Endodermal cell (in vitro differentiated cells): ENCODE data around the gene CCDC33. TPM values are rescaled to one million over a fixed set of nuclear protein-coding genes. Genes with fewer than 3 reads are reported as not detected.

Experiments
- DNase-seq: peaks from one replicate; pipeline ENCODE4 v3.0.0-alpha.2; 2017
- H3K27ac ChIP-seq: 2 replicates; pipeline ENCODE4 v1.5.1; 2013; ENCODE audit warnings: mild to moderate bottlenecking, low read depth, low read length, moderate library complexity
- H3K27me3 ChIP-seq: 2 replicates; pipeline ENCODE4 v1.6.1; 2013; ENCODE audit warnings: mild to moderate bottlenecking, low read length, moderate library complexity; ENCODE audit not compliant: insufficient read depth, control insufficient read depth, poor library complexity, severe bottlenecking
- H3K36me3 ChIP-seq: 2 replicates; pipeline ENCODE4 v1.7.0; 2013; ENCODE audit warnings: mild to moderate bottlenecking, low read length, moderate library complexity; ENCODE audit not compliant: control insufficient read depth, insufficient read depth
- H3K4me1 ChIP-seq: one replicate; pipeline ENCODE4 v1.7.0; 2013; ENCODE audit warnings: low read length; ENCODE audit not compliant: control insufficient read depth, insufficient read depth
- H3K4me3 ChIP-seq: 2 replicates; pipeline ENCODE4 v1.5.1; 2013; ENCODE audit warnings: mild to moderate bottlenecking, low read length, moderate library complexity
- H3K9ac ChIP-seq: 2 replicates; pipeline ENCODE4 v1.6.1; 2013; ENCODE audit warnings: mild to moderate bottlenecking, low read length, moderate library complexity; ENCODE audit not compliant: poor library complexity, severe bottlenecking; ENCODE audit errors: extremely low read depth
- H3K9me3 ChIP-seq: 2 replicates; pipeline ENCODE4 v1.6.1; 2013; ENCODE audit warnings: mild to moderate bottlenecking, low read length, moderate library complexity; ENCODE audit not compliant: control insufficient read depth
- H3K27ac Mint-ChIP-seq: 2 replicates; pipeline ENCODE4 v1.8.0; 2020; ENCODE audit warnings: mixed read lengths
- H3K27me3 Mint-ChIP-seq: 2 replicates; pipeline ENCODE4 v1.8.0; 2021; ENCODE audit warnings: mild to moderate bottlenecking, mixed read lengths; ENCODE audit not compliant: insufficient read depth
- H3K36me3 Mint-ChIP-seq: 2 replicates; pipeline ENCODE4 v1.8.0; 2020; ENCODE audit warnings: low read depth, mixed read lengths
- H3K4me1 Mint-ChIP-seq: 2 replicates; pipeline ENCODE4 v1.8.0; 2020; ENCODE audit warnings: mixed read lengths
- H3K4me3 Mint-ChIP-seq: 2 replicates; pipeline ENCODE4 v1.8.0; 2020; ENCODE audit warnings: mild to moderate bottlenecking, moderate library complexity, mixed read lengths
- H3K9me3 Mint-ChIP-seq: 2 replicates; pipeline ENCODE4 v1.8.0; 2020; ENCODE audit warnings: mild to moderate bottlenecking, mixed read lengths
- WGBS, 2 experiments: methylation state at CpG; one replicate each; pipeline versions ENCODE4 v1.1.5 to v1.1.7; 2013; ENCODE audit warnings: missing lambda C conversion rate in 2 of 2, mixed read lengths in 1 of 2; ENCODE audit not compliant: insufficient coverage in 1 of 2, insufficient read length in 1 of 2; 5-methylcytosine and 5-hydroxymethylcytosine counted together
- total RNA-seq, 2 donors: library from RNA; stranded (reverse); fragmentation: NEBNext Ultra II Directional in 1 of 2; extraction: Animal tissue kit (Norgen Biotek cat#: 25700) in 1 of 2; gene quantifications; 2 replicates in 1 of 2; 3 replicates in 1 of 2; pipeline ENCODE4 v1.2.1, GENCODE V29; 2021
- TF ChIP-seq, protein P1 (sequence below): fragments of 200-600 bp; sonication (generic); conservative IDR thresholded peaks from 2 replicates; pipeline ENCODE4 v1.5.0; 2021; ENCODE audit warnings: antibody characterized with exemption, mild to moderate bottlenecking

The CCDC33 gene
- total RNA-seq, 2 donors from 2014 or later: 2.8 to 3.5 TPM

DNA sequence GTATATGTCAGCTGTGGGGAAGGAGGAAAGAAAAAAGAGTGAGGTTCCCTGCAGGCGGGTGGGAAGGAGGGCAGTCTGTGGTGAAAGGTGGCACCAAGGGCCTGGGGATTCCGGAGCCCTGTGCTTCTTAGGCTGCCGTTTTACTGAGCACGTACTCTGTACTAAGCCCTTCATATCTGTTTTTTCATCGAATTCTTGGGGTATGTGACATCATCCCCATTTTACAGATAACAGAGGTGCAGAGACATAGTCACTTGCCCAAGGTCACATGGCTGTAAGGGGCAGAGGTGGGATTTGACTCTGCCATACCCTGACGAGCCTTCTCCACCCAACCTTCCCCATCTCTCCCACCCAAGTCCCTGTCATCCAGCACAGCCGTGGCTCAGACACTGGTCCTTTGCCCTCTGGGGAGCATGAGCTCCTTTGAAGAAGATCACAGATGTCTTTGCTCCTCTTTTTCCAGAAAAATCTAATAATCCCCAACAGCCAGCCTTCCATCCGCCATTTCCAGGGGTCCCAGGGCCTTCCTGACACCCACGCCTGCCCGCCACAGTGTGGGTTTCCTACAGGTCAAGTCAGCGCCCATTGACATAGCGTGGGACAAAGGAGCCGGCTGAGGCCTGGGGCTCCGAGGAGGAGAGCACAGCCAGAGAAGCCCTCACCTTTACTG is 107.1 kb downstream of the CCDC33 start:
- DNase-seq: no peak
- no peaks in the 10 kb centered on the region for H3K27me3 Mint-ChIP-seq
- no peak overlapping the region for H3K27ac Mint-ChIP-seq
- Histone ChIP-seq H3K27ac (no peak overlapping the region), H3K4me1 (no peaks in the 10 kb centered on the region), H3K36me3 (no peaks in the 10 kb centered on the region), H3K9ac (no peak overlapping the region), H3K9me3 (no peaks in the 10 kb centered on the region), H3K27me3 (no peaks in the 10 kb centered on the region), H3K4me3 (no peak overlapping the region)
- TF ChIP-seq, protein P1, sequence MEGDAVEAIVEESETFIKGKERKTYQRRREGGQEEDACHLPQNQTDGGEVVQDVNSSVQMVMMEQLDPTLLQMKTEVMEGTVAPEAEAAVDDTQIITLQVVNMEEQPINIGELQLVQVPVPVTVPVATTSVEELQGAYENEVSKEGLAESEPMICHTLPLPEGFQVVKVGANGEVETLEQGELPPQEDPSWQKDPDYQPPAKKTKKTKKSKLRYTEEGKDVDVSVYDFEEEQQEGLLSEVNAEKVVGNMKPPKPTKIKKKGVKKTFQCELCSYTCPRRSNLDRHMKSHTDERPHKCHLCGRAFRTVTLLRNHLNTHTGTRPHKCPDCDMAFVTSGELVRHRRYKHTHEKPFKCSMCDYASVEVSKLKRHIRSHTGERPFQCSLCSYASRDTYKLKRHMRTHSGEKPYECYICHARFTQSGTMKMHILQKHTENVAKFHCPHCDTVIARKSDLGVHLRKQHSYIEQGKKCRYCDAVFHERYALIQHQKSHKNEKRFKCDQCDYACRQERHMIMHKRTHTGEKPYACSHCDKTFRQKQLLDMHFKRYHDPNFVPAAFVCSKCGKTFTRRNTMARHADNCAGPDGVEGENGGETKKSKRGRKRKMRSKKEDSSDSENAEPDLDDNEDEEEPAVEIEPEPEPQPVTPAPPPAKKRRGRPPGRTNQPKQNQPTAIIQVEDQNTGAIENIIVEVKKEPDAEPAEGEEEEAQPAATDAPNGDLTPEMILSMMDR: no peak
- no peaks in the 10 kb centered on the region for H3K9me3 Mint-ChIP-seq
- 90 to 95% methylated on average over 10 to 14 of the region's 14 CpGs for WGBS, 2 experiments
- H3K4me3 Mint-ChIP-seq: no peak overlapping the region
- peaks cover 10% of the 10 kb centered on the region for H3K4me1 Mint-ChIP-seq
- no peaks in the 10 kb centered on the region for H3K36me3 Mint-ChIP-seq

DNA sequence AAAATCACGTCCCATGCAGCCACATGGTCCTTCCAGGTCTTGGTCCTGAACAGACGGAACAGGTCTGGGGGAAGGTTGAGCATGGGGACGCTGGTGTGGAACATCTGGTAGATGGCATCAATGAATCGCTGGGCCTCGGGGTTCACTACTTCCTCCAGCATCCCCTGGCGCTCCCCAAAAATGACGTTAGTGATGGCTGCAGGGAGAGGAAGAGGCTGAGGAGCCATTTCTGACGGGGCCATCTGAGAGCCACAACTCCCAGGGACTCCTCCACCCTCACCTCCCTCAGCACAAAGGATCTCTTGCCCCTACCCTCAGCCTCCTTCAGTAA is 107.6 kb downstream of the CCDC33 start:
- no peak for DNase-seq
- no peaks in the 10 kb centered on the region for H3K36me3 ChIP-seq
- WGBS, 2 experiments: 93 to 100% methylated on average over 4 to 8 of the region's 8 CpGs
- no peaks in the 10 kb centered on the region for H3K9me3 ChIP-seq
- H3K9ac ChIP-seq: no peak overlapping the region
- H3K4me3 ChIP-seq: no peak overlapping the region
- no peaks in the 10 kb centered on the region for H3K27me3 ChIP-seq
- TF ChIP-seq, protein P1: no peak
- Mint-ChIP-seq H3K4me1 (peaks cover 10% of the 10 kb centered on the region), H3K9me3 (no peaks in the 10 kb centered on the region), H3K36me3 (no peaks in the 10 kb centered on the region), H3K27me3 (no peaks in the 10 kb centered on the region), H3K4me3 (no peak overlapping the region), H3K27ac (no peak overlapping the region)
- H3K4me1 ChIP-seq: no peaks in the 10 kb centered on the region
- no peak overlapping the region for H3K27ac ChIP-seq

DNA sequence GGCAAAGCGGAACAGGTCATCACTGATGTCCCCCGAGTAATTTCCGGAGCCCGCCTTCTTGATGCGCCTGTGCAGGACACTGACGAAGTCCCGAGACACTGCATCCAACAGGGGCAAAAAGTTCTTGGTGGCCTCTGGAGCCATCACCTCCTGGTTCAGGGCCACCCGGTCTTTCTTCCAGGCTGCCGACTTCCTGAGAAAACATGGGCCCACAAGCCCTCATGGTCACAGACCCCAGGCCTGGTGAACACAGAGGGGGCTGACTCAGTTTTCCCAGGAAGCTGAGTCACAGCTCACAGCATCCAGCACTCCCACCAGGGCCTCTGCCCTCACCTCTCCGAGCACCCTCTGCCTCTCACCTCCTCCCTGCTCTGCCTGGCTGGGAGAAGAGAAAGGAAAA is 108.9 kb downstream of the CCDC33 start:
- 92 to 95% methylated on average over 7 to 10 of the region's 10 CpGs for WGBS, 2 experiments
- Mint-ChIP-seq H3K27ac (no peak overlapping the region), H3K4me3 (no peak overlapping the region), H3K9me3 (no peaks in the 10 kb centered on the region), H3K4me1 (peaks cover 7% of the 10 kb centered on the region), H3K27me3 (no peaks in the 10 kb centered on the region), H3K36me3 (no peaks in the 10 kb centered on the region)
- Histone ChIP-seq H3K36me3 (no peaks in the 10 kb centered on the region), H3K4me1 (no peaks in the 10 kb centered on the region), H3K9ac (no peak overlapping the region), H3K27ac (no peak overlapping the region), H3K27me3 (no peaks in the 10 kb centered on the region), H3K4me3 (no peak overlapping the region), H3K9me3 (no peaks in the 10 kb centered on the region)
- no peak for DNase-seq
- TF ChIP-seq, protein P1: no peak
